Measurements from ENCODE around the gene MLLT10.

Gene MLLT10

DNA sequence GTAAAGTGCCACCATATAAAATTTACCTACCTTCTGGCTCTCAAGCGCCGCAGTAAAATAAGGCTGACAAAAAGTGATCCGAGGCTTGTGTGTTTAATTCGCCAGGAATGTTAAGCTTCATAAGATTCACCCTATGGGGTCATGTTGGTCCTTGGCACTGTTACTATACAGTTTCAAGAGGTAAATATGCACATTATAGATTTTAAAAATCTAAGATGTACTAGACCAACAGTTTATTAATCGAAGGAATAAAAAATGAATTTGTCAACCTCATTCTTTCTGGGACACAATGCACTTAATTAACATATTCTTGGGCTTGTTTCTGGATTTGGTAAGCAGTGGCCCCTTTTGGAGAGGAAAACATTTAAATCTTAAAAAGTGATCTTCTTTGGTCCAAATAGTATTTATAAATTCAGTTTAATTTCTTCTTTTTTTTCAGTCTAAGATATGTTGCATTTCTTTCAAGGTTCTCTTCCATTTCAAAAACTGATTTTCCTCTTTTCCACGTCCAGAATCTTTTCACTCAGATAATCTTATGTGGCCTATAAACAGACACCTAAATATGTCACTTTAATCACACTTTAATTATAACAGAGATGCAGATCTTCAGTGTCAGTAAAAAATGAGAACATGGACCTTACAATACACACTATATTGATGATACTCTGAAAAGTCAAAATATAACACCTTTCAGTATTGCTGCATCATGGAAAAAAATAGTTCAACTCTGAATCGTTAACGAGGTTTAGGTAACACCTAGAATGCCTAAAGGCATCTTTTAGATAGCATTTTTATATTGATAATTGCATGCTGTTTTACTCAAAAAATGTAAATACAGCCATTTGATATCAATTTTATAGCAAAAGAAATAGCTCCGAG, 4.8 kb upstream of the MLLT10 start:
- DNase-seq (ENCODE audit: low read depth) = no peak
- H3K4me3 ChIP-seq (ENCODE audit: low read depth, low read length) = no peak overlapping the region
- TF ChIP-seq, protein P1, sequence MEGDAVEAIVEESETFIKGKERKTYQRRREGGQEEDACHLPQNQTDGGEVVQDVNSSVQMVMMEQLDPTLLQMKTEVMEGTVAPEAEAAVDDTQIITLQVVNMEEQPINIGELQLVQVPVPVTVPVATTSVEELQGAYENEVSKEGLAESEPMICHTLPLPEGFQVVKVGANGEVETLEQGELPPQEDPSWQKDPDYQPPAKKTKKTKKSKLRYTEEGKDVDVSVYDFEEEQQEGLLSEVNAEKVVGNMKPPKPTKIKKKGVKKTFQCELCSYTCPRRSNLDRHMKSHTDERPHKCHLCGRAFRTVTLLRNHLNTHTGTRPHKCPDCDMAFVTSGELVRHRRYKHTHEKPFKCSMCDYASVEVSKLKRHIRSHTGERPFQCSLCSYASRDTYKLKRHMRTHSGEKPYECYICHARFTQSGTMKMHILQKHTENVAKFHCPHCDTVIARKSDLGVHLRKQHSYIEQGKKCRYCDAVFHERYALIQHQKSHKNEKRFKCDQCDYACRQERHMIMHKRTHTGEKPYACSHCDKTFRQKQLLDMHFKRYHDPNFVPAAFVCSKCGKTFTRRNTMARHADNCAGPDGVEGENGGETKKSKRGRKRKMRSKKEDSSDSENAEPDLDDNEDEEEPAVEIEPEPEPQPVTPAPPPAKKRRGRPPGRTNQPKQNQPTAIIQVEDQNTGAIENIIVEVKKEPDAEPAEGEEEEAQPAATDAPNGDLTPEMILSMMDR (IDR thresholded peaks at IDR 0.05; ENCODE audit: low read depth, low read length, missing control alignments) = no peak

DNA sequence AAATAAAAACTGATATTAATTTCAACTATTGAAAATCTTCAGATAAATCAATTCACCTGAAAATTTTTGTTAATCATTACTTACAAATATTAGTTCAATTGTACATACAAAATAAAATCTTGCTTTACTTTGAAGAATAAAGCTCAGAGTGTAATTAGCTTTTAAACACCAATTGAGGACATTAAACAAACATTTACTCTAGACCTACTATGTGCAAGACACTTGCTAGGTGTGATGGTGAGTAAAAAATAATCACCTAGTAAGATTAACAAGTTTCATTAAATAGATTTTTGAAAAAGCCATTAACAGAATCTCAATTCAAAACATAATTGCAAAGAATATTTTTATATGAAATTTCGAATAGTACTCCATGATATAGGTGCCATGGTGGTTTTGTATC, 3.9 kb upstream of the MLLT10 start:
- TF ChIP-seq, protein P1 (IDR thresholded peaks at IDR 0.05; ENCODE audit: low read depth, low read length, missing control alignments) = no peak
- DNase-seq (ENCODE audit: low read depth) = no peak
- no peak overlapping the region for H3K4me3 ChIP-seq (ENCODE audit: low read depth, low read length)

DNA sequence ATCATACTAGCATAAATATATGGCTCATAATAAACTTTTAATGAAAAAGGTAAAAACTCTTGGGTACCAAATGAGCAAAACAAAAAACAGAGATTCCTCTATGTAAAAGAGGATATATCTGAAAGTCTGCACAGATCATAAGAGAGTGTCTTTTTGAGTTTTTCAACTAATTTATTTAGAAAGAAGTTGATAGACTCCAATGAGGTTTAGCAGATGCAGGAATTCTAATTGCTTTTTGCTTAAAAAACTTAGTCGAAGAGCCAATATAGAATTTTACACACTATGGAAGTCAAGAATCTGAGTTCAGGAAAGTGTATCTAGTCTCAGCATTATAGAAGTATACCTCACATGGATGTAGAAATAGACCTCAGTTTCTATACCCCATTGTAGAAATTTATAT, 3.4 kb upstream of the MLLT10 start:
- no peak for DNase-seq (ENCODE audit: low read depth)
- TF ChIP-seq, protein P1 (IDR thresholded peaks at IDR 0.05; ENCODE audit: low read depth, low read length, missing control alignments) = no peak
- no peak overlapping the region for H3K4me3 ChIP-seq (ENCODE audit: low read depth, low read length)

DNA sequence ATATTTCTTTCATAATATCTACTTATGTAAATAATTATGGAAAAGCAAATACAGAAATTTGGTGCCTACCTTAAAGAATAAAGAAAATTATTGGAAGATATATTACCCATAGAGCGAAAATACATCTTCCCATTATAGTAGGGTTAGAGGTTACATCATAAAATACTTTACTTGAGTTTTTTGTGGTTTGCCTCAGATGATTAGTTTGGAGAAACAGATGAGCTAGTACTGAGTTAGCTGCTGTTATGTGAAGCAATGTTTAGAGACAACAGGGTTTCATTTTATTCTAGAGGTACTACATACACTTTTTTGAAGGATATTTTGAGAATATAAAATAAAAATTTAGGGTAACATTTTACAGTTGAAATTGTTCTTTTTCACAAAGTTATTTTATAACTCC, 2.9 kb upstream of the MLLT10 start:
- no peak for DNase-seq (ENCODE audit: low read depth)
- no peak overlapping the region for H3K4me3 ChIP-seq (ENCODE audit: low read depth, low read length)
- TF ChIP-seq, protein P1 (IDR thresholded peaks at IDR 0.05; ENCODE audit: low read depth, low read length, missing control alignments) = no peak

DNA sequence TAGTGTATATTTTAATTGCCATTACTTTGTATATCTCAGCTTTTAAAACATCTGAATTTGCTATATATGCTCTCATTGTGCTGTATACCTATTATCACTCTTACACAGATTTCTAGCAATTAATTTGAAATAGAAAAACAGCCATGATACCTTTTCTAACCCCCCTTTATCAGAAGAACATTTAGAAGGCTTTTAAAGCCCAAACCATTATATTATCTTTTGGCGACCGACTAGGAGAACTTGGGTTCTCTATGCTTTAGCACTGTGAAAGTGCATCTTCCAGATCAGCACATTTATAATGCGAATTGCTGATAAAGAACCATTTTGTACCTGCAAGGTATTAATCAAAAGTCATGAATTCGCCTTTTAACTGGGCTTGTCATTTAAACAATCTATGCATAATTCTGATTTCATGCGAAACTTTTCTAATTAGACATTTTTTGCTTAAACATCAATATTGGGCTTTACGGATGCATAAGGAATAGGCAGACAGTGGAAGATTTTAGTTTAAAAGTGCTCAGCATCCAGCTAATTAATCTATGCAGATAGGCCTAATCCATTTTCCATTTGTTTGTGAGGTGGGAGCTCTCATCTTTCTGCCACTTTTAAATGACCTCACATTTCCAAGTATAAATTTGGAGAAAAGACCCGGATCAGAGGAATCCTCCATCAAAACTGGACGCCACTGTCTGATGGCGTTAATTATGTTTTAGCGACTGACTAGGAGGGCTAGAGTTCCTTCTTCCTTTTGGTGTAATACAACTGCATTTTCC, 1.2 kb upstream of the MLLT10 start:
- TF ChIP-seq, protein P1 (IDR thresholded peaks at IDR 0.05; ENCODE audit: low read depth, low read length, missing control alignments) = no peak
- DNase-seq (ENCODE audit: low read depth) = no peak
- H3K4me3 ChIP-seq (ENCODE audit: low read depth, low read length) = peak overlapping the region; percentile 90

DNA sequence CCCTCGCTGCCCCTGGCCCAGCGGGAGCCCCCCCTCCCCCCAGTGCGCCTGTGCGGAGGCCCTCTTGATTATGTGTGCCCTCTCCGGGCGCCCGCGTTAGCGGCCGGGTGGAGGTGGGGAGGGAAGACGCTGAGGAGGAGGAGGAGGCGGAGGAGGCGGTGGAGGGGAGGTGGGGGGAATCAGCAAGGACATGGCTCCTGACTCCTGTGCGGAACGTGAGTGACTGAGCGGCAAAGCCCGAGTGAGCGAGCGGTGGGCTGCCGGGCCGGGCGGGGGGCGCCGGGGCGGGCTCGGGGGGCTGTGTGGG, 201 bp downstream of the MLLT10 start:
- DNase-seq (ENCODE audit: low read depth) = no peak
- TF ChIP-seq, protein P1 (IDR thresholded peaks at IDR 0.05; ENCODE audit: low read depth, low read length, missing control alignments) = no peak
- peak overlapping the region; percentile 90 for H3K4me3 ChIP-seq (ENCODE audit: low read depth, low read length)
